Caco-2 (cell line): Measurements from ENCODE around the gene TRIM17. TPM values are rescaled to one million over a fixed set of nuclear protein-coding genes. Genes with fewer than 3 reads are reported as not detected.

Experiments
- BruUV-seq: library from RNA; stranded (reverse); fragments of 400-500 nt; replicated peaks from 2 replicates; lab custom pipeline; 2021; lab: Mats Ljungman, UMichigan
- CTCF ChIA-PET: fragments of 300-600 bp; sonication (Branson Sonifier 250); formaldehyde crosslinking; loops from one replicate; lab custom pipeline; 2022; ENCODE audit warnings: antibody characterized with exemption; lab: Charles Lee
- POLR2A ChIA-PET: fragments of 300-600 bp; sonication (Branson Sonifier 250); formaldehyde crosslinking; loops from one replicate; lab custom pipeline; 2022; ENCODE audit warnings: antibody characterized with exemption; lab: Charles Lee
- DNase-seq, 2 experiments: peaks; one replicate each; pipeline versions ENCODE4 v3.0.0 to v3.0.0-alpha.2; 2020 to 2022
- H3K27me3 ChIP-seq: replicated peaks from 2 replicates; pipeline ENCODE4 v1.6.0; 2011; ENCODE audit warnings: low read length; ENCODE audit not compliant: control insufficient read depth, insufficient read depth
- H3K36me3 ChIP-seq: 2 replicates; pipeline ENCODE4 v1.5.1; 2011; ENCODE audit warnings: low read length; ENCODE audit not compliant: control insufficient read depth, insufficient read depth
- H3K4me1 ChIP-seq: fragments of 250-450 bp; sonication (Bioruptor Pico); 2 replicates; pipeline ENCODE4 v1.5.1; 2020; ENCODE audit warnings: mild to moderate bottlenecking
- H3K4me3 ChIP-seq: 2 replicates; pipeline ENCODE4 v1.5.1; 2011; ENCODE audit warnings: low read depth, mild to moderate bottlenecking, control low read depth, low read length
- H3K9me3 ChIP-seq: fragments of 250-450 bp; sonication (Bioruptor Pico); 2 replicates; pipeline ENCODE4 v1.5.1; 2020; ENCODE audit warnings: mild to moderate bottlenecking, moderate library complexity
- H3K27ac Mint-ChIP-seq: one replicate; pipeline ENCODE4 v1.8.0; 2022; ENCODE audit warnings: mixed read lengths; ENCODE audit not compliant: unreplicated experiment
- H3K27me3 Mint-ChIP-seq: one replicate; pipeline ENCODE4 v1.8.0; 2022; ENCODE audit warnings: mixed read lengths; ENCODE audit not compliant: insufficient read depth, unreplicated experiment
- H3K36me3 Mint-ChIP-seq: one replicate; pipeline ENCODE4 v1.8.0; 2022; ENCODE audit warnings: mild to moderate bottlenecking, mixed read lengths; ENCODE audit not compliant: insufficient read depth, unreplicated experiment
- H3K4me1 Mint-ChIP-seq: one replicate; pipeline ENCODE4 v1.8.0; 2022; ENCODE audit warnings: low read depth, mixed read lengths; ENCODE audit not compliant: unreplicated experiment
- H3K4me3 Mint-ChIP-seq: one replicate; pipeline ENCODE4 v1.8.0; 2022; ENCODE audit warnings: mild to moderate bottlenecking, moderate library complexity, mixed read lengths; ENCODE audit not compliant: unreplicated experiment
- H3K9me3 Mint-ChIP-seq: one replicate; pipeline ENCODE4 v1.8.0; 2022; ENCODE audit warnings: mixed read lengths; ENCODE audit not compliant: unreplicated experiment
- CTCF ChIP-seq, 2 experiments: fragments of 200-600 bp in 1 of 2; IDR thresholded peaks; 1 replicate in 1 of 2; 2 replicates in 1 of 2; pipeline versions ENCODE4 v1.5.1 to v1.8.0; 2011 to 2022; ENCODE audit warnings: antibody characterized with exemption in 1 of 2, control low read depth in 1 of 2, inconsistent platforms in 1 of 2, low read depth in 1 of 2, low read length in 1 of 2, mild to moderate bottlenecking in 1 of 2, moderate library complexity in 1 of 2; ENCODE audit not compliant: insufficient read depth in 1 of 2, severe bottlenecking in 1 of 2, unreplicated experiment in 1 of 2
- intact Hi-C: fragments of 100-400 bp; cut with micrococcal nuclease; formaldehyde crosslinking; loops from one replicate; pipeline ENCODE4 v1.10.0; 2022; ENCODE audit not compliant: unreplicated experiment
- total RNA-seq: library from RNA; stranded (reverse); gene quantifications from 2 replicates; pipeline ENCODE4 v1.2.3, GENCODE V29; 2022

The TRIM17 gene
- total RNA-seq, 1 experiment from 2014 or later, result 4.0 TPM

DNA sequence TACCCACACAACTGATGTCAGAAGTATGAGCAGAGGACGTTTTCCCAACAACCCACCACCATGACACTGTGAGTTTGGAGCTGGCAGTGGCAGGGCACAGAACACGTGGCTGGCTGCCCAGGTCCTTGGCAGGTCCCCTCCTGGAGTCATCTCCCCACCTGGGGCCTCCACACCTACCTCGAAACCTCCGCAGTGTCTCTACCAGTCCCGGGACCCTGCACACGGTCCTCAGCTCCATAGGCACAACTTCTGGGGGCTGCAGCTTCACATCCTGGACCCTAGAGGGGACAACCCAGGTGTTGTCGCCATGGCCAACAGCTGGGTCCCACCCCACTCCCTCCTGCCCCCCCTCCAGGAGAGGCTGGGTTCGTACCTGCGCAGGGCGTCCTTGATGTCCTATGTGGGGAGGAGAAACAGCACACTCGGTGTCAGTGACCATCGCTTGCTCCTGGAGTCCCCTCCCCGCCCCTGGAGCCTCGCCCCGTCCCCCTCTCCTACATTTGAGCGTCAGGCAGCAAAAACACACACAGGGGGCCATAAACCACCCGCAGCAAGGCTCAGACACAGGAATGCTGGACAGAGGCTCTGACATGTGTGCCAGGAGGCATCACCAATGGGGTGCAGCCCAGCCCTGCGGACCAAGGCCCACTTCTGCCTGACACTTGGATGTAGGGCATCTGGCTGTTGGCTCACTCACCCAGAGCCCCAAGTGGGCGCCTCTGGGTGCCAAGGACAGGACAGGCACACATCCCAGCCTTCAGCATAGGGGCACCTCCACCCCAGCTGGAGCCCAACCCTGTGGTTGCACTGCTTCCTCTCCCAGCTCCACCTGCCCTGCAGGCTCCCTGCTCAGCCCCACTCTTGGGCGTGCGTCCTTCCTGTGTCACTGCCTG is 19.6 kb downstream of the TRIM17 start:
- CTCF ChIA-PET, result no interaction called here
- H3K27ac Mint-ChIP-seq, result no peak overlapping the region
- DNase-seq, result peak in 1 of 2 experiments; percentile 23
- H3K4me1 ChIP-seq, result no peaks in the 10 kb centered on the region
- no TSS peak for BruUV-seq
- H3K9me3 ChIP-seq, result no peaks in the 10 kb centered on the region
- H3K27me3 ChIP-seq, result no peaks in the 10 kb centered on the region
- no peak overlapping the region for H3K4me3 Mint-ChIP-seq
- no peak for TF ChIP-seq CTCF (IDR thresholded peaks at IDR 0.05; ENCODE audit: insufficient read depth in 1 of 2, low read depth in 1 of 2, low read length in 1 of 2, severe bottlenecking in 1 of 2, unreplicated experiment in 1 of 2)
- H3K4me1 Mint-ChIP-seq, result no peaks in the 10 kb centered on the region
- no peaks in the 10 kb centered on the region; the same call in 1 of the 2 replicates for H3K36me3 ChIP-seq
- peaks cover 70% of the 10 kb centered on the region for H3K36me3 Mint-ChIP-seq
- H3K4me3 ChIP-seq, result no peak overlapping the region
- no peaks in the 10 kb centered on the region for H3K27me3 Mint-ChIP-seq
- intact Hi-C loops, result no loop called here
- POLR2A ChIA-PET, result no interaction called here
- no peaks in the 10 kb centered on the region for H3K9me3 Mint-ChIP-seq

GRCh38 chr1:228394571-228395394 is 21.9 kb downstream of the TRIM17 start:
- H3K9me3 ChIP-seq, result no peaks in the 10 kb centered on the region
- no TSS peak for BruUV-seq
- CTCF ChIA-PET, result no interaction called here
- peaks cover 62% of the 10 kb centered on the region for H3K36me3 Mint-ChIP-seq
- no peak overlapping the region for H3K27ac Mint-ChIP-seq
- no peaks in the 10 kb centered on the region; the same call in 1 of the 2 replicates for H3K36me3 ChIP-seq
- H3K9me3 Mint-ChIP-seq, result no peaks in the 10 kb centered on the region
- no peak for TF ChIP-seq CTCF (IDR thresholded peaks at IDR 0.05; ENCODE audit: insufficient read depth in 1 of 2, low read depth in 1 of 2, low read length in 1 of 2, severe bottlenecking in 1 of 2, unreplicated experiment in 1 of 2)
- H3K4me3 ChIP-seq, result no peak overlapping the region
- no peak overlapping the region for H3K4me3 Mint-ChIP-seq
- intact Hi-C loops, result loop anchor here (5.0 kb wide), 1 partner anchor 127 kb away; no protein-coding TSS in a partner anchor
- H3K4me1 ChIP-seq, result no peaks in the 10 kb centered on the region
- H3K27me3 Mint-ChIP-seq, result no peaks in the 10 kb centered on the region
- no peaks in the 10 kb centered on the region for H3K4me1 Mint-ChIP-seq
- DNase-seq, result peak in 1 of 2 experiments; percentile 32
- POLR2A ChIA-PET, result interaction anchor here (1.5 kb wide), 1 partner anchor 12 kb away, joined by 17 read pairs; the partner anchor contains the start of gene TRIM11
- H3K27me3 ChIP-seq, result no peaks in the 10 kb centered on the region
